GM15510 (cell line): ENCODE data around the gene TMLHE.

Source experiments
- POLR2A ChIP-seq: IDR thresholded peaks from 3 replicates; pipeline ENCODE4 v1.6.1; 2011; ENCODE audit warnings: borderline replicate concordance; ENCODE audit not compliant: insufficient read length; ENCODE audit errors: extremely low read depth

Gene TMLHE, protein sequence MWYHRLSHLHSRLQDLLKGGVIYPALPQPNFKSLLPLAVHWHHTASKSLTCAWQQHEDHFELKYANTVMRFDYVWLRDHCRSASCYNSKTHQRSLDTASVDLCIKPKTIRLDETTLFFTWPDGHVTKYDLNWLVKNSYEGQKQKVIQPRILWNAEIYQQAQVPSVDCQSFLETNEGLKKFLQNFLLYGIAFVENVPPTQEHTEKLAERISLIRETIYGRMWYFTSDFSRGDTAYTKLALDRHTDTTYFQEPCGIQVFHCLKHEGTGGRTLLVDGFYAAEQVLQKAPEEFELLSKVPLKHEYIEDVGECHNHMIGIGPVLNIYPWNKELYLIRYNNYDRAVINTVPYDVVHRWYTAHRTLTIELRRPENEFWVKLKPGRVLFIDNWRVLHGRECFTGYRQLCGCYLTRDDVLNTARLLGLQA

DNA sequence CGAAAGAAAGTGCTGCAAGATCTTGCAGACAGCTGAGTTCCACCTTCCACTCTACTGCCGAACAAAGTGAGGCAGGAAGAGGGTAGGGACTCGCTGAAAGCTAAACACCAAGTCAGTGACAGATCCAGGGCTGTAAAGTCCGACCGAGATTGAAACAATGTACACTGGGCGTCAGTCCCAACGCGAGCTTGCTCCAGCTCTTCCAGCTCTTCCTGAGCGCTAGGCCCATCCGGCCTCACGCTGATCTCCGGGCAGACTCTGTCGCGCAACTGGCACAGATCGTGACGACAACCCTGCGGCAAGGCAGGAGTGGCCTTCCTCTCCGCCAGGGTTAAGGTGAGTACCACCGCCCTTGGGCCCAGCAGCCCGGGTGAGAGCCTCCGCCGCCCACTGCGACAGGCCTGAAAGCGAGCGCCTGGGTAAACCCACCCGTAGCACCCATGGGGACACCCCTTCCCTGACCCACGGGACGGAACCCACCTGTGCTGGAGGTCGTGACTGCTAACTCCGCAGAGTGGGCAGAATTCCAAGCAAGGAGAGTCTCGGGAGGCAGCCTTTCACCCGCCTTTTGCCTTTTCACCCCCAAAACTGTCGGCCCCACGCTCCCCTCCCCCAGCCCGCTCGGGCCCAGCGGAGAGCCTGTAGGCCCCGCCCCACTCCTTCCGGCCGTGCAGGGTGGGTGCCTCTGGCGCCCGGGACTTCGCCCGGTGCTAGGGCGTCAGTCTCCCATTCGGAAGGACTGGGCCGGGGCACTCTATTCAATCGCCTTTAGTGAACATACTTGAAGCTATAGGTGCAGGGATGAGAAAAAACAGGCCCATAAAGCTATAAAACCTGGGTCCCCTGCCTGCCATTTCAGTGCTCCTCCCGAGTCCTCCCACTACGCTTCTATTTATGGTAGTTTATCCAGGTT is at the start of gene TMLHE, which contains the start of gene SPRY3:
Gene TMLHE (minus strand): TSS at position 641 of the 913 bp plus-strand sequence. CDS start 67,676 bp downstream, outside the sequence.
Gene SPRY3 (plus strand): TSS at position 275 of the 913 bp plus-strand sequence.
- no peak for TF ChIP-seq POLR2A

- TF ChIP-seq POLR2A: no peak
Observed at GRCh38 chrX:155662282-155662681, 49.5 kb upstream of the TMLHE start.

GRCh38 chrX:155645180-155645579 is 32.4 kb upstream of the TMLHE start:
- no peak for TF ChIP-seq POLR2A

- no peak for TF ChIP-seq POLR2A
Observed at GRCh38 chrX:155643240-155643639, 30.5 kb upstream of the TMLHE start.

DNA sequence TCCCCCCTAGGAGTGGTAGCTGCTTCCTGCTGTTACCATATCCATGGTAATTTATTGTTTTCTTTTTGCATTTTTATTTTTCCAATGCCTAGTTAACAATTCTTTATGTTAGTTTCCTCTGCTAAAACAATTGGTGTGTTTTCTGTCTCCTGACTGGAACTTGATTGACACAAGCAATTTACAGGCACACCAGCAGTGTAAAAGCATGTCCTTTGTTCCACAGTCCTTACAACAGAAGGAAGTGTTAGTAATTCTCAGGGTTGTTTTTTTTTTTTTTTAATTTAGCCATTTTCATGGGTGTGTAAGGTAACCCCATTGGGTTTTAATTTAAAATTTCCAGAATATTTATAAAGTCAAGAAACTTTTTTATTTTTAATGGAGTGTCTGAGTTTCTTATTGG is 25.0 kb upstream of the TMLHE start:
- TF ChIP-seq POLR2A: no peak

DNA sequence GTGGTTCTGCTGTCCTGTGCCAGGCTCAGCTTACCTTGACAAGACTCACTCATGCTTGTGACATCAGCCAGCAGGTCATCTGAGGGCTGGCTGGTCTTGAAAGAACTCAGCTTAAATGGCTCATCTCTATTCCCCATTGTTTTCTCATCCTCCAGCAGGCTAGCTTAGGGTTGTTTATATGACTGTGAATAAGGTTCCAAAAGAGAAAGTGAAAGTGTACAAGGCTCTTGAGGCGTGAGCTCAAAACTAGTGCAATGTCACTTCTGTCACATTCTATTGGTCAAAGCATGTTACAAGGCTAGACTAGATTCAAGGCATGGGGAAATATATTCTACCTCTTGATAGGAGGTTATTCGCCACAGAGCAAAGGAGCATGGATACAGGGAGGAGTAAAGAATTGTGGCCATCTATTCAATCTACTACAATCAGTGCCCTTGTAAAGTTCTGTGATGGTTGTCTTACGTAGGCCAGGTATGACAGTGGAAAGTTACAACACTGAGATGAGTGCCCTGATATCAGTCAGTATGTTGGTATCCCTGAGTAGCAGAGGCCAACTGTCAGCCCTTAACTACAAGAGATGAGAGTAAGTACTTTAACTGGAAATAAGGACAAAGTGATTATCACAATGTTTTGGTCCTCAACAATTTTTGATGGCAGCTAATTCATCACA is 19.8 kb upstream of the TMLHE start:
- TF ChIP-seq POLR2A: no peak

GRCh38 chrX:155615938-155616337 is 3.2 kb upstream of the TMLHE start:
- no peak for TF ChIP-seq POLR2A

DNA sequence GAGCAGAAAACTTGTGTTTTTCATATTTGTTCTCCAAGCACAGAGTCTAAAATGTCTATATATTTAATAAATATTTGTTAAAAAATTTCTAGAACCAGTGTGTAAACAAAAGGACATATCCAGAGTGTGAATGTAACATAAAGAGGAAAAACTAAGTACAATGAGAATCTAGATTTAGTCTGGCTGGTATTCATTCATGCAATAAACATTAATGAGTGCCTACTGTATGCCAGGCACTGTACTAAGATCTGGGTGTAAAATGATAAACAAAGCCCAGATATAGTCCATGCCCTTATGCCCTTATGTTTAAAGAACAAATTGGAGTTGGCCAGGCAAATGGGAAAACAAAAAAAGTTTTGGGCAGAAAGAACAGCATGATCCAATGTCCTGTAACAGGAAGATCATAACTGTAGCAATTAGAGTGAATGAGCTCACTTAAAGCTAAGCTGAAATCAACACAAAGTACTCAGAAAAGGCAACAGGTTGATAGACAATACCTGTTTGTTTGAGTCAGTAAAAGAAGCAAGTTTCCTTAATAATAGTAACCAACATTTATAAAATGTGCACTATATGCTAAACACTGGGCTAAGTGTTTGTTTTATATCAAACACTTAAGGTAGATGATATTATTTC is 1.3 kb upstream of the TMLHE start:
- no peak for TF ChIP-seq POLR2A

DNA sequence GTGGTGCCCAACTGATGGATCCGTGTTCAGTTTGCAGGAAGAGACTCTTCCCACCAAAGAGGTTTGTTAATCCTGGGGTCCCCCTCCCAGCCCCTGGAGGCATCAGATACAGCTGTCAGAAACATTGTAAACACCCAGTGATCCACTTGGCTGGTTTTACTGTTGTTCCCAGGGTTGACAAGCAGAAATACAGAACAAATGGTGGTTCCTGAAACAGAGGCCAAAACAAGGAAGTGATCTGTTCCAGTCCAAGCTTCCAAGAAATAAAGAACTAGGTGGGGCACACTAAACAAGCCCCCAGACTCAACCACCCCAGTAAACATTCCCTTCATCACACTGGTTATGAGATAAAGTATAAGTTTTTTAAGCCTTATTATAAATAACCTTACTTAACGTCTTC is 1.4 kb downstream of the TMLHE start:
- no peak for TF ChIP-seq POLR2A

DNA sequence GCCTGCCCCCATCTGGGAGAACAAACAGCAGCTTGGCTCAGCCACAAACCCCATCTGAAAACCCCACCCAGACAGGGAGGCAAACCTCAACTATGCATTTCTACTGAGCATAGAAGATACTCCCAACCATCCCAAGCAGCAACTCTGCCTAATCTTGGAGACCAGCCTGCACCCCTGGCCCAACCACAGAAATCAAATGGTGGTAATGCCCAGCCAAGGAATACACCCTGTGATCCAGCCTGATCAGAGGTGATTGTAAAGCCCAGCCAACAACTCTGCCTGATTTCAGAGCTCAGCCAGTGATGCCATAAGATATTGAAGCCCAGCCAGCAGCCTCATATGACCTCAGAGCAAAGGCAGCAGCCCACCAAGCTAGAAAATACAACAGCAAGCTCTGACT is 19.8 kb downstream of the TMLHE start:
- TF ChIP-seq POLR2A: no peak

DNA sequence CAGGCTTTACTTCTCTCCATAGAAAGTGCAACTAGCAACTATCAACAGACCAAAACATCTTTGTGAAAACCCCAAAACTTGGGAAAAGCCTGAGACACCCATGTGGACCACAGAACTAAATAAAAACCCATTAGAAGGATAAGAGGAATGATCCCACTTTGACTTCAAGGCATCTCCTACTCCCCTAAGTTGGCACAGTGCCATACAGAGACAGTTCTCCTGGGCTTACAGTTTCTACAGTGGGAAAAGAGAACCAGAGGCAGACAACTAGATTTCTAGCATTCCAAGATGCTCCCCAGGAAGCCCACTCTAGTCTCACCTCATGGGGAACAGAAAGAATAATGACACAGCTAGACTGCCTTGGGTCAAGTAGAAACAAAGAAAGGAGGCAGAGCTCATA is 20.4 kb downstream of the TMLHE start:
- TF ChIP-seq POLR2A: no peak

DNA sequence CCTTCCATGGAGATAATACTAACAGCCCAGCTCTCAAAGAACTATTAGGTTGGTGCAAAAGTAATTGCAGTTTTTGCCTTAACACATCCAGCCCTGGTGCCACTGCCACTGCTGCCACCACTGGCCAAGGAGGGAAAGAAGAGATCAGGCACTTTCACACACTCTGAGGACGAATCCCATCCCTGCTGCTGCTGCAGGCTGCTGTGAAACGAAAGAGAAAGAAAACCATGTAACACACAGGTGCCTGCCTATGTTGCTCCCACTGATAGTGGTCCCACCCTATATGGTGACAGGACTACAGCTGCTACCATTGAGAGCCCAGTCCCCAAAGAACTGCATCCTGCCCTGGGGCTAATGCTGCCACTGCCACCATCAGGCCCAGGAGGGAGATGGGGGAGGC is 35.1 kb downstream of the TMLHE start:
- TF ChIP-seq POLR2A: no peak

- no peak for TF ChIP-seq POLR2A
Observed at GRCh38 chrX:155563099-155563498, 49.7 kb downstream of the TMLHE start.

DNA sequence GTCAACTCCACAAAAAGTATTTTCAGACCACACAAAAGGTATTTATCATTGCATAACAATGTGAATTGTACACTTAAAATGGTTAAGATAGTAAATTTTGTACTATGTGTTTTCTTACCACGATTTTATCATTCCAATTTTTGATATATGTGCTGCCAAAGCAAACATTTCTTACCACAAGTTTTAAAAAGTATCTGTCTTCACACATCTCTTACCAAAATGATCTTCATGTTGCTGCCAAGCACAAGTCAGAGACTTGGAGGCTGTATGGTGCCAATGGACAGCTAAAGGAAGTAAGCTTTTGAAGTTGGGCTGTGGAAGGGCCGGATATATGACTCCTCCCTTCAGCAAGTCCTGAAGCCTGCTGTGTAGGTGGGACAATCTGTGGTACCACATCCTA is 67.9 kb downstream of the TMLHE start:
- TF ChIP-seq POLR2A: no peak
